Fibroblast of pulmonary artery (primary cell): ENCODE data around the gene ERC2.

Source experiments
- DNase-seq: peaks from one replicate; pipeline ENCODE4 v3.0.0-alpha.2; 2010; ENCODE audit warnings: low read depth
- H3K4me3 ChIP-seq: replicated peaks from 2 replicates; pipeline ENCODE4 v1.5.1; 2011; ENCODE audit warnings: low read depth, mild to moderate bottlenecking, control low read depth, low read length, moderate library complexity
- TF ChIP-seq, protein P1 (sequence below): IDR thresholded peaks from 2 replicates; pipeline ENCODE4 v1.5.1; 2011; ENCODE audit warnings: mild to moderate bottlenecking, control low read depth, low read length, inconsistent platforms; ENCODE audit errors: missing control alignments

ERC2 gene

DNA sequence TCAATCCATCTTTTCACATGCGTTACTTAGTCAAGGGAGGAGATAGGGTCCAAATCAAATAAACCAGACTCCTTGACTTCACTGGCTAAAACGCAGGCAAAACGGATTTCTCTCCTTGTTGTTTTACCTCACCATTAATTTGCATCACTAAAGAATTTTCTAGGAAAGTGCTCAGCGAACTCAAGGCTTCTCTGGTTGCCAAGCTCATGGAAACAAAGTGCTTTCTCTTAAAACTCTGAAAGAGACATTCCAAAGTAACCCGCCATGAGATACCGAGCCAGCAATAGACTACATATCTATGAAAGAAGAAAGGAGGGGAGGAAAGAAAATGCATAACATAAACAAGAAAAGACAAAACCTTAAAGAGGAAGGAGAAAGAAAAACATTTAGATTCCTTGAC lies 769.4 kb downstream of the ERC2 start:
- H3K4me3 ChIP-seq: no peak overlapping the region
- TF ChIP-seq, protein P1, sequence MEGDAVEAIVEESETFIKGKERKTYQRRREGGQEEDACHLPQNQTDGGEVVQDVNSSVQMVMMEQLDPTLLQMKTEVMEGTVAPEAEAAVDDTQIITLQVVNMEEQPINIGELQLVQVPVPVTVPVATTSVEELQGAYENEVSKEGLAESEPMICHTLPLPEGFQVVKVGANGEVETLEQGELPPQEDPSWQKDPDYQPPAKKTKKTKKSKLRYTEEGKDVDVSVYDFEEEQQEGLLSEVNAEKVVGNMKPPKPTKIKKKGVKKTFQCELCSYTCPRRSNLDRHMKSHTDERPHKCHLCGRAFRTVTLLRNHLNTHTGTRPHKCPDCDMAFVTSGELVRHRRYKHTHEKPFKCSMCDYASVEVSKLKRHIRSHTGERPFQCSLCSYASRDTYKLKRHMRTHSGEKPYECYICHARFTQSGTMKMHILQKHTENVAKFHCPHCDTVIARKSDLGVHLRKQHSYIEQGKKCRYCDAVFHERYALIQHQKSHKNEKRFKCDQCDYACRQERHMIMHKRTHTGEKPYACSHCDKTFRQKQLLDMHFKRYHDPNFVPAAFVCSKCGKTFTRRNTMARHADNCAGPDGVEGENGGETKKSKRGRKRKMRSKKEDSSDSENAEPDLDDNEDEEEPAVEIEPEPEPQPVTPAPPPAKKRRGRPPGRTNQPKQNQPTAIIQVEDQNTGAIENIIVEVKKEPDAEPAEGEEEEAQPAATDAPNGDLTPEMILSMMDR: no peak
- no peak for DNase-seq

DNA sequence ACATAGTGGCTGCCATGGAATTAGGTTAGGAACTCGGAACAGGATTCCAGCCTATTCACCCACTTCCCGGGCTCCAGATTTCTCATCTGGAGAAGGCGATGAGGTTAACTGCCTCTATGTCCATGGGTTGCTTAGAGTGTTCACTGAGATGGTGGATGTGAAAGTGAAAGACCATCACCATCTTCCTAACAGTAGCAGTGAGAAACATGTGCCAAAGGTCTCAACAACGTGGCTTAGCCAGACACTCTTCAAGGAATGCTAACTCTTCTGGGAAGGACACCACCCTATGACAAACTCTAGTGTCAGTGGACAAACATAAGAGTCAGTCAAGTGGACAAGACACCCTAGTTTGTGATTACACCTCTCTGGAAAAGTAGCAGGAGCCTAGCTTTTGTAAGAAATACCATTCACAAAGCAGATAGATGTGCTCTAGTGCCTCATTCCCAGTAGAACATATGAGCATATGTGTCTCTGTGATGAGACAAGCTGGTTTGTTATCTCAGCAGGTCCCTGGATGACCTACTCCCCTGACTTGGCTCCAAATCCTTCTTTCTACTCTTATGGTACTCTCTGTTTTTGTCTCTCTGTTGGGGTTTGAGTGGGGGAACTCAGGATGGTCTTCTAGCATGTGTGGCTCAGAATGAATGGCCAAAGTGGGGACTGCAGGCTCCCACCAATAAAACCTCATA lies 770.9 kb downstream of the ERC2 start:
- TF ChIP-seq, protein P1: no peak
- DNase-seq: no peak

DNA sequence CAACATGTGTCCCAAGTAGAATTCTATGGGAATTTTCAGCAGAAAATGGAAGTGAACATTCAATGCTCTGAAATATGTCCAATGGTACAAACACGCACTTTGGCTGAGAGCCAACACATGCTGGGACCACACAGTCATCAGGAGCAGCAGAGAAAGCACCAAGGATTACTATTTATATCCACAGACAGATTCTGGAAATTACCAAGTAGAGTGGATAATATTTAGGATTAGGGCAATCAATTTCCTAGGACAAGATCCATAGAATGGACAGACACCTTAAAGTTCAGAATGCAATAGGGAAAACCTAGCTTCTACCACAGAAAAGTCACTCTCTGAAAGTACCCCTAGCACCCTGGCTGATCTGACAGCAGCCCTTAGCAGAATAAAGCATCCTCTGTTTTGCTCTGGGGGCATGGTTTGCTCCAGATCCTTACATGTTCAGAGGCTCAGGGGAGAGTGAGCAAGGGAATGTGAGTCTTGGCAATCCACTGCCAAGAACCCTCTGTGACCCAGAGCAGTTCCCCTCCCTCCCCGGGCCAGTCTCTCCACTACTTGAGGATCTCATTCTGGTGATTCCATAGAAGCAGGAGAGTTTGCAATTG lies 775.2 kb downstream of the ERC2 start:
- peak; percentile 4 for DNase-seq
- TF ChIP-seq, protein P1: no peak

More for the DNA sequence above, 770.9 kb downstream of the ERC2 start:
- no peak overlapping the region for H3K4me3 ChIP-seq

DNA sequence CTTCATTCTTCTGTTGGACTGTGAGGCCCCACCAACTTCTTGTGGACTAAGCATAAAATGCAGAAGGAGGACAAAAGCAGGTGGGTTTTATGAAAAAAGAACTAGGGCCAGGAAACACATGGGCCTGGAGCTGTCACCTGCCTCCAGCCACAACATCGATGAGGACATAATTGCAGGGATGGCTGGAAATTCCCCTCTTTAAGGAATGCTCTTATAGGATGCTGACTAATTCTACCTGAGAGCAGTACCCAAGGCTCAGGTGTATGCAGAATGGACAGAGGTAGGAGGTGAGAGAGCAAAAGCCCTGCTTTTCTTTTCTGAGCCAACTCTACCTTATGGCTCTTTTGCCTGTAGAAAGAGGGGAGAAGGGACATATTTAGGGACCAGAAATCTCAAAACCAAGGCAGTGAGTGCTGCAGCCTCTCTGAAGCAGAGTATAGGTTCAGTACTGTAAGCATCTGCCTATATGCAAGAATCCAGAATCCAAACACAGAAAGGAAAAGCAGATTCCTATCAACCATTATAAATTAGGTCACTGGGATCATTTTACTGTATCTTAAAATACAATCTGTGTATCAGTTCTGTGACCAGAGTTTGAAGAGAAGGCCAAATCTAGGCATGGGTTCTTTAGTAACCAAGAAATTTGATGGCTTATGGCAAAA lies 775.8 kb downstream of the ERC2 start:
- TF ChIP-seq, protein P1: no peak
- DNase-seq: no peak

More for the DNA sequence above, 775.2 kb downstream of the ERC2 start:
- H3K4me3 ChIP-seq: no peak overlapping the region

DNA sequence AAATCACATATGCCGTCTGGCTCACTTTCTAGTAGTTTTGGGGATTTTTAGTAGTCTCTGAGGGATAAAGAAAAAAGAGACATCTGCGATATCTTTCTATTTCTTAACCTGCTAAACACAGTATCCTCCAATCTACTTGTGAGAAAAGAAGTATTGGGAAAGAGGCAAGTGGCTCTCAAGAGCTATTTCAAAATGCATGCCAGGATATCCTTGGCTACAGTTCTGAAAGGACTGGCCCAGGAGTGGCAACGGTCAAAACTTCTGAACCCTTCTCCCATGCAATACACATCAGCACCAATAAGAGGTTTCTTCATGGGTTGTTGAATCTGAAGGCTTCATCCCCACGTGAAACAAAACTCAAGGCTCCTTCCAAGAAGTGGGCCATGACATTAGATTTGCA lies 777.1 kb downstream of the ERC2 start:
- no peak for DNase-seq
- no peak overlapping the region for H3K4me3 ChIP-seq
- TF ChIP-seq, protein P1: no peak

More for the DNA sequence above, 775.8 kb downstream of the ERC2 start:
- no peak overlapping the region for H3K4me3 ChIP-seq

DNA sequence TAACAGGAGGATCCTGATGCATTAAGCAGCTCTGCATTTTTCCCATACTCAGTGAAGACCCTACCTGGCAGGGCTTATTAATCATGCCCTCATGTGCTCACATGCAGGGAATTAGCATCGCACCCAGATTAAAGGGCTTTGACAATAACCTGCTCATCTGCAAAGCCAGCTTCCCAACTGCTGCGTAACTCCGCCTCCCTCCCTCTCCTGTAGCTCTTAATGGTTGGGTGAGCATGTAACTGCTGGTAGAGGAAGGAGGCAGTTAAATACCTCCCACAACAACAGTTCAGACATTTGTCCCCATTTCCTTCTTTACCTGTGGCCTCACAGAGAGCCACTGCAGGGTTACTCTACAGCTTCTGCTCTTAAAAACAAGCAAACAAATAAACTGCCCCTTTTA lies 777.5 kb downstream of the ERC2 start:
- TF ChIP-seq, protein P1: no peak
- no peak for DNase-seq
- H3K4me3 ChIP-seq: no peak overlapping the region

DNA sequence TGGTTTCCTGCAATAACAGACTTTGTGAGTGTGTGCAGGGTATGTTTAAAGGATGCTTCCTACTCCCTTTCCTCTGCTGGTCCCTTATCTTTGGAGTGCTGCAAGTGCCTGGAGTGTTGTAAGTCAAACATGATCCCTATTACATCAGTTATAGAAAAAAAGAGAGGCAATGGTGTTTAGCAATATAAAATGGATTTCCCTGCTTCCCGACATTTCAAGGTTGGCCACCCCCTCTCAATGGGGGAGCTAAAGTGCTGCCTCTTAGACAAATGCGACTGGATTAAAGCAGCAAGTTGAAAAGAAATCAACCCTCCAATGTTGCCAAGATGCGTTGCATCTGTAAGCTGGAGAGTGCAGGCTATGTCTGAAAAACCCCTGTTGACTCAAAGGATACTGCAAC lies 778.1 kb downstream of the ERC2 start:
- TF ChIP-seq, protein P1: no peak
- no peak for DNase-seq
- no peak overlapping the region for H3K4me3 ChIP-seq
